Endodermal cell (in vitro differentiated cells): ENCODE data around the gene SZT2. TPM values are rescaled to one million over a fixed set of nuclear protein-coding genes. Genes with fewer than 3 reads are reported as not detected.

Experiments
- microRNA-seq: library from miRNA; unstranded; fragments of <30 nt; microRNA quantifications from one replicate; pipeline ENCODE4 v1.2.0, GENCODE V29; 2020; ENCODE audit warnings: borderline microRNAs expressed
- total RNA-seq, 2 donors: library from RNA; stranded (reverse); fragmentation: NEBNext Ultra II Directional in 1 of 2; extraction: Animal tissue kit (Norgen Biotek cat#: 25700) in 1 of 2; gene quantifications; 2 replicates in 1 of 2; 3 replicates in 1 of 2; pipeline ENCODE4 v1.2.1, GENCODE V29; 2021

Gene SZT2
- total RNA-seq, 2 donors from 2014 or later, result 55.6 to 59.7 TPM

Small RNA genes lying within 50 kb of the gene (microRNA-seq; reads per million reads assigned to microRNA genes)
- gene MIR6734, result 0.44 reads per million
- gene MIR6735, result not detected

Other genes with a start within 250 kb of the SZT2 start
- 10 to 100 TPM; 50.2 to 51.7 TPM for gene EBNA1BP2, start 217.6 kb upstream of the SZT2 start, total RNA-seq
- under 1 TPM; 0.82 to 0.90 TPM for gene CFAP57, start 217.6 kb upstream of the SZT2 start, total RNA-seq
- 10 to 100 TPM; 11.7 to 16.6 TPM for gene TMEM125, start 119.9 kb upstream of the SZT2 start, total RNA-seq
- gene C1orf210, start 104.3 kb upstream of the SZT2 start, total RNA-seq, result 10 to 100 TPM in 1 of 2 donors, 1 to 10 TPM in 1; 9.7 to 17.9 TPM
- under 1 TPM; 0.40 to 0.99 TPM for gene TIE1, start 88.9 kb upstream of the SZT2 start, total RNA-seq
- gene MPL, start 52.1 kb upstream of the SZT2 start, total RNA-seq, result 1 to 10 TPM in 1 of 2 donors, under 1 TPM in 1; 0.64 to 1.2 TPM
- 100 to 1,000 TPM; 126 to 149 TPM for gene CDC20, start 30.9 kb upstream of the SZT2 start, total RNA-seq
- gene ELOVL1, start 21.9 kb upstream of the SZT2 start, total RNA-seq, result 10 to 100 TPM; 24.4 to 28.3 TPM
- 10 to 100 TPM; 16.1 to 18.8 TPM for gene MED8, start 99 bp upstream of the SZT2 start, total RNA-seq
- gene HYI, start 64.0 kb downstream of the SZT2 start, total RNA-seq, result 10 to 100 TPM; 34.4 to 34.8 TPM
- 100 to 1,000 TPM; 203 to 250 TPM for gene PTPRF, start 141.0 kb downstream of the SZT2 start, total RNA-seq